Measurements from ENCODE around the gene TSGA10IP. TPM values are rescaled to one million over a fixed set of nuclear protein-coding genes. Genes with fewer than 3 reads are reported as not detected.

TSGA10IP gene
- total RNA-seq, 2 experiments from 2014 or later, result not detected

GRCh38 chr11:65928667-65929066 is 16.6 kb upstream of the TSGA10IP start:
- CTCF ChIA-PET, result interaction anchor here (0.6 to 4.3 kb wide), 13 partner anchors 14 to 217 kb away, joined by 3 to 33 read pairs (median 4); partner anchors contain the start of genes CCDC85B, FIBP, KAT5 and MUS81
- peak overlapping the region; percentile 96 for H3K27ac Mint-ChIP-seq
- no peaks in the 10 kb centered on the region for H3K27me3 Mint-ChIP-seq (ENCODE audit: low read depth)
- peak overlapping the region; percentile 73 for H3K4me3 Mint-ChIP-seq
- ATAC-seq, result peak; percentile 10
- H3K4me1 Mint-ChIP-seq (ENCODE audit: low read depth), result peaks cover 62% of the 10 kb centered on the region
- peak; percentile 41 for DNase-seq
- POLR2A ChIA-PET, result interaction anchor here (0.7 to 1.3 kb wide), 11 partner anchors 11 to 119 kb away, joined by 3 to 7 read pairs (median 3); partner anchors contain the start of genes BANF1, C11orf68, CCDC85B and EIF1AD
- no peaks in the 10 kb centered on the region for H3K9me3 Mint-ChIP-seq (ENCODE audit: insufficient read depth)
- H3K36me3 Mint-ChIP-seq (ENCODE audit: low read depth), result peaks cover 18% of the 10 kb centered on the region

GRCh38 chr11:65931773-65932557 is 13.3 kb upstream of the TSGA10IP start:
- ChIA-PET CTCF (interaction anchor here (1.0 to 2.6 kb wide), 11 partner anchors 8 to 72 kb away, joined by 3 to 43 read pairs (median 6); partner anchors contain the start of genes CCDC85B and FIBP), POLR2A (interaction anchor here (0.7 to 3.7 kb wide), 9 partner anchors 9 to 72 kb away, joined by 3 to 24 read pairs (median 3); partner anchors contain the start of genes CCDC85B, FIBP and SART1)
- Mint-ChIP-seq H3K4me3 (no peak overlapping the region), H3K27ac (peak overlapping the region; percentile 82), H3K36me3 (ENCODE audit: low read depth) (peaks cover 12% of the 10 kb centered on the region), H3K9me3 (ENCODE audit: insufficient read depth) (no peaks in the 10 kb centered on the region), H3K27me3 (ENCODE audit: low read depth) (no peaks in the 10 kb centered on the region), H3K4me1 (ENCODE audit: low read depth) (peaks cover 54% of the 10 kb centered on the region)
- DNase-seq, result peak; percentile 46
- no peak for ATAC-seq

DNA sequence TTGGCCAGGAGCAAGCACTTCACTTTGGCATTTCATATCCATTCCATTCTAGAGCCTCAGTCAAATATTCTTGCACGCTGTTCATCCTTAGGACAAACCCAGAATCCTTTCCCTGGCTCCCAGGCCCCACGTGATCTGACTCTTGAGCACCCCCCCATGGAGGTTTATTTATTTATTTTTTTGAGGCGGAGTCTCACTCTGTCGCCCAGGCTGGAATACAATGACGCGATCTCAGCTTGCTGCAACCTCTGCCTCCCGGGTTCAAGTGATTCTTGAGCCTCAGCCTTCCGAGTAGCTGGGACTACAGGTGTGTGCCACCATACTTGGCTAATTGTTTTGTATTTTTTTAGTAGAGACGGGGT is 12.7 kb upstream of the TSGA10IP start:
- H3K4me3 Mint-ChIP-seq, result no peak overlapping the region
- CTCF ChIA-PET, result interaction anchor here (0.9 to 2.6 kb wide), 12 partner anchors 9 to 153 kb away, joined by 3 to 43 read pairs (median 6); partner anchors contain the start of genes CCDC85B and FIBP
- peaks cover 12% of the 10 kb centered on the region for H3K36me3 Mint-ChIP-seq (ENCODE audit: low read depth)
- no peak for ATAC-seq
- peaks cover 48% of the 10 kb centered on the region for H3K4me1 Mint-ChIP-seq (ENCODE audit: low read depth)
- H3K27me3 Mint-ChIP-seq (ENCODE audit: low read depth), result peaks cover 2% of the 10 kb centered on the region
- POLR2A ChIA-PET, result interaction anchor here (0.7 to 3.7 kb wide), 5 partner anchors 9 to 46 kb away, joined by 3 to 24 read pairs (median 4); partner anchors contain the start of genes CCDC85B and FIBP
- no peak for DNase-seq
- peak overlapping the region; percentile 82 for H3K27ac Mint-ChIP-seq
- no peaks in the 10 kb centered on the region for H3K9me3 Mint-ChIP-seq (ENCODE audit: insufficient read depth)

- Mint-ChIP-seq H3K36me3 (ENCODE audit: low read depth) (peaks cover 6% of the 10 kb centered on the region), H3K4me3 (no peak overlapping the region), H3K9me3 (ENCODE audit: insufficient read depth) (no peaks in the 10 kb centered on the region), H3K4me1 (ENCODE audit: low read depth) (peaks cover 34% of the 10 kb centered on the region), H3K27me3 (ENCODE audit: low read depth) (peaks cover 11% of the 10 kb centered on the region), H3K27ac (no peak overlapping the region)
- no peak for DNase-seq
- CTCF ChIA-PET, result interaction anchor here (0.8 to 2.0 kb wide), 4 partner anchors 16 to 50 kb away, joined by 3 to 6 read pairs (median 4); partner anchors contain the start of gene CCDC85B
- no peak for ATAC-seq
- POLR2A ChIA-PET, result no interaction called here
These were observed 11.3 kb upstream of the TSGA10IP start for GRCh38 chr11:65934014-65934413.

GRCh38 chr11:65937766-65938165 is 7.5 kb upstream of the TSGA10IP start:
- CTCF ChIA-PET, result interaction anchor here (0.7 to 1.0 kb wide), 2 partner anchors 19 to 48 kb away, joined by 3 read pairs; no protein-coding TSS in a partner anchor
- Mint-ChIP-seq H3K9me3 (ENCODE audit: insufficient read depth) (no peaks in the 10 kb centered on the region), H3K4me1 (ENCODE audit: low read depth) (peaks cover 3% of the 10 kb centered on the region), H3K36me3 (ENCODE audit: low read depth) (no peaks in the 10 kb centered on the region), H3K27ac (no peak overlapping the region), H3K4me3 (no peak overlapping the region), H3K27me3 (ENCODE audit: low read depth) (peaks cover 20% of the 10 kb centered on the region)
- ATAC-seq (no peak), DNase-seq (no peak)
- POLR2A ChIA-PET, result interaction anchor here (0.6 to 0.9 kb wide), 2 partner anchors 37 to 210 kb away, joined by 5 read pairs; no protein-coding TSS in a partner anchor

DNA sequence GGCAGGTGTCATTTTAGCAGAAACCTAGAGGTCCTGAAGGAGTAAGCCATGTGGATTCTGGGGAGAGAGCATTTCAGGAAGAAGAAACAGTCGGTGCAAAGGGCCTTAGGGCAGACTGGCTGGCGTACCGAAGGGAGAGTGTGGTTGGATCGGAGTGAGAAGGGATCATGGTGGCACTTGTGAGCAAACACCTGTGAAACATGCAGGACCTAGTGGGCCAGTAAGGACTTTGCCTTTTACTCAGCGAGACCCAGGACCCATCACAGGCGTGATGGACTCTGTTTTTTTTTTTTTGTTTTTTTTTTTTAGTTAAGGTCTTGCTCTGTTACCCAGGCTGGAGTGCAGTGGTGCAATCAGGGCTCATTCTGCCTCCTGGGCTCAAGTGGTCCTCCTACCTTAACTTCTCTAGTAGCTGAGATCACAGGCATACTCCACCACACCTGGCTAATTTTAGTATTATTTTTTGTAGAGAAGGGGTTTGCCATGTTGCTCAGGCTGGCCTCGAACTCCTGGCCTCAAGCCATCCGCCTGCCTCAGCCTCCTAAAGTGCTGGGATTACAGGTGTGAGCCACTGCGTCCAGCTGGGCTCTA is 3.5 kb upstream of the TSGA10IP start:
- ATAC-seq, result no peak
- H3K27me3 Mint-ChIP-seq (ENCODE audit: low read depth), result peaks cover 20% of the 10 kb centered on the region
- ChIA-PET CTCF (no interaction called here), POLR2A (interaction anchor here (1.5 kb wide), 1 partner anchor 10 kb away, joined by 3 read pairs; no protein-coding TSS in a partner anchor)
- no peaks in the 10 kb centered on the region for H3K4me1 Mint-ChIP-seq (ENCODE audit: low read depth)
- H3K27ac Mint-ChIP-seq, result no peak overlapping the region
- H3K9me3 Mint-ChIP-seq (ENCODE audit: insufficient read depth), result no peaks in the 10 kb centered on the region
- H3K4me3 Mint-ChIP-seq, result no peak overlapping the region
- no peak for DNase-seq
- no peaks in the 10 kb centered on the region for H3K36me3 Mint-ChIP-seq (ENCODE audit: low read depth)

DNA sequence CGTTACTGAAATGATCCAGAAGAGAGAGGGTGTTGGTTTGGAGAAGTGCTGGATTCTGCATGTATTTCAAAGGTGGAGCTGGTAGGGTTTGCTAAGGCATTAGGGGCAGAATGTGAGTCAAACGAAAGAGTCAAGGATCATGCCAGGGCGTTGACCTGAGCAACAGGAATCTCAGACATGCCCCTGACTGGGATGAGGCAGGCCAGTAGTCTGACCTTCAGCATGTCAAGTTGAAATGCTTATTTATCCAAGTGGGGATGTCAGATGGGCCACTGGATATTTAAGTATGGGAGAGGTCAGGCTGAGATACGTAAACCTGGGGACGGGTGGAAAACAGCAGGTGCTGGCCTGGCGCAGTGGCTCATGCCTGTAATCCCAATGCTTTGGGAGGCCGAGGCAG is 2.7 kb upstream of the TSGA10IP start:
- H3K9me3 Mint-ChIP-seq (ENCODE audit: insufficient read depth), result no peaks in the 10 kb centered on the region
- ChIA-PET POLR2A (no interaction called here), CTCF (interaction anchor here (0.6 kb wide), 1 partner anchor 14 kb away, joined by 3 read pairs; no protein-coding TSS in a partner anchor)
- ATAC-seq, result no peak
- H3K4me3 Mint-ChIP-seq, result no peak overlapping the region
- H3K4me1 Mint-ChIP-seq (ENCODE audit: low read depth), result no peaks in the 10 kb centered on the region
- no peak overlapping the region for H3K27ac Mint-ChIP-seq
- H3K27me3 Mint-ChIP-seq (ENCODE audit: low read depth), result peaks cover 17% of the 10 kb centered on the region
- no peaks in the 10 kb centered on the region for H3K36me3 Mint-ChIP-seq (ENCODE audit: low read depth)
- no peak for DNase-seq

GRCh38 chr11:65944191-65944590 is 1.1 kb upstream of the TSGA10IP start:
- DNase-seq (no peak), ATAC-seq (no peak)
- Mint-ChIP-seq H3K9me3 (ENCODE audit: insufficient read depth) (no peaks in the 10 kb centered on the region), H3K36me3 (ENCODE audit: low read depth) (no peaks in the 10 kb centered on the region), H3K27me3 (ENCODE audit: low read depth) (peaks cover 13% of the 10 kb centered on the region), H3K4me3 (no peak overlapping the region), H3K27ac (no peak overlapping the region), H3K4me1 (ENCODE audit: low read depth) (no peaks in the 10 kb centered on the region)
- POLR2A ChIA-PET, result no interaction called here
- CTCF ChIA-PET, result interaction anchor here (1.8 kb wide), 1 partner anchor 12 kb away, joined by 9 read pairs; no protein-coding TSS in a partner anchor

- no peaks in the 10 kb centered on the region for H3K36me3 Mint-ChIP-seq (ENCODE audit: low read depth)
- ATAC-seq, result no peak
- POLR2A ChIA-PET, result no interaction called here
- H3K4me3 Mint-ChIP-seq, result no peak overlapping the region
- H3K27ac Mint-ChIP-seq, result no peak overlapping the region
- no peaks in the 10 kb centered on the region for H3K4me1 Mint-ChIP-seq (ENCODE audit: low read depth)
- no peak for DNase-seq
- CTCF ChIA-PET, result interaction anchor here (1.8 kb wide), 1 partner anchor 12 kb away, joined by 9 read pairs; no protein-coding TSS in a partner anchor
- peaks cover 13% of the 10 kb centered on the region for H3K27me3 Mint-ChIP-seq (ENCODE audit: low read depth)
- no peaks in the 10 kb centered on the region for H3K9me3 Mint-ChIP-seq (ENCODE audit: insufficient read depth)
These were observed 513 bp upstream of the TSGA10IP start for GRCh38 chr11:65944767-65945166.

DNA sequence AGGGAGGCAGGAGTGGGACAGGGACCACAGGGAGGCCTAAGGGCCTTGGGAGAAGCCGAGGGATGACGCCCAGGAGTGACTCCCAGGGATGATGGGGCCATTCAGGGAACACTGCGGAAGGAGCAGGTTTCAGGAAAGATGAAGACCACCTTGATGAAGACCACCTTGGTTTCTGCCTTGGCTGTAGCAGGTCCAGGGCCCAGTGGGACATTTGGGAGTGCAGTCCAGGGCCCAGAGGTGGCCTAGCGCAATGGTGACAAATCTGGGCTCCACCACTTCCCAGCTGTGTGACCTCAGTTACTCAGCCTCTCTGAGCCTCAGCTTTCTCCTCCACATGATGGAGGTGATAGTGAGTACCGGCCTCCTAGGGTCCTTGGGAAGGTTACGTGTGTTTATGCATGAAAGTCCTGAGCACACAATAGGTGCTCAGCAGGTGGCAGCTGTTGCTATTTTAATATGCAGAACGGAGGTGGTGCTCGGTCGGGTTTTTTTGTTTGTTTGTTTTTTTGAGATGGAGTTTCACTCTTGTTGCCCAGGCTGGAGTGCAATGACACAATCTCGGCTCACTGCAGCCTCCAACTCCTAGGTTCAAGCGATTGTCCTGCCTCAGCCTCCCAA is 770 bp downstream of the TSGA10IP start:
- Mint-ChIP-seq H3K27me3 (ENCODE audit: low read depth) (peaks cover 11% of the 10 kb centered on the region), H3K4me1 (ENCODE audit: low read depth) (no peaks in the 10 kb centered on the region), H3K9me3 (ENCODE audit: insufficient read depth) (no peaks in the 10 kb centered on the region), H3K27ac (no peak overlapping the region), H3K4me3 (no peak overlapping the region), H3K36me3 (ENCODE audit: low read depth) (no peaks in the 10 kb centered on the region)
- no peak for ATAC-seq
- ChIA-PET POLR2A (no interaction called here), CTCF (no interaction called here)
- no peak for DNase-seq

DNA sequence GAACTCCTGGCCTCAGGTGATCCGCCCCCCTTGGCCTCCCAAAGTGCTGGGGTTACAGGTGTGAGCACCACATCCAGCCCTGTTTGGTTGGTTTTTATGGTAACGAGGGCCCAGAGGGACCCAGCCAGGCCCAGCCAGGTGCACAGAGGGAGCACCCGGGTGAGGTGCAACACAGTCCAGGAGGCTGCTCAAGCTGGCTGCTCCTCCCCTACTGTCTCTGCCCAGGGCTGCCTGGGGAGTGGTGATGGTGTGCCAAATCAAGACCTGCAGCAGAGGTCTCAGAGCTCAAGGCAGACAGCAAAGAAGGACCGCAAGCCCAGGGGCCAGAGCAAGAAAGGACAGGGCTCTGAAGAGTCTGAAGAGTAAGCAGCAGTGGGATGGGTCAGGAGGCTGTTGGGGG is 1.4 kb downstream of the TSGA10IP start:
- Mint-ChIP-seq H3K27ac (no peak overlapping the region), H3K27me3 (ENCODE audit: low read depth) (peaks cover 8% of the 10 kb centered on the region), H3K36me3 (ENCODE audit: low read depth) (no peaks in the 10 kb centered on the region), H3K4me3 (no peak overlapping the region), H3K9me3 (ENCODE audit: insufficient read depth) (no peaks in the 10 kb centered on the region), H3K4me1 (ENCODE audit: low read depth) (no peaks in the 10 kb centered on the region)
- DNase-seq (no peak), ATAC-seq (no peak)
- ChIA-PET POLR2A (no interaction called here), CTCF (no interaction called here)
